B cell (primary cell): ENCODE data around the gene BCAR1. TPM values are rescaled to one million over a fixed set of nuclear protein-coding genes. Genes with fewer than 3 reads are reported as not detected.

Source experiments
- ATAC-seq: fragments of 200-7000 bp; cut with Tn5 transposase; one replicate; pipeline ENCODE4 v1.10.0; 2021; ENCODE audit warnings: low read depth, mild to moderate bottlenecking, moderate number of reproducible peaks, moderate library complexity
- CTCF ChIA-PET: fragments of 350-600 bp; sonication (Branson Sonifier 250); formaldehyde crosslinking; loops from one replicate; lab custom pipeline; 2021; ENCODE audit warnings: antibody characterized with exemption, inconsistent platforms; lab: Charles Lee
- POLR2A ChIA-PET: fragments of 350-600 bp; sonication (Branson Sonifier 250); formaldehyde crosslinking; loops from one replicate; lab custom pipeline; 2021; ENCODE audit warnings: antibody characterized with exemption; lab: Charles Lee
- DNase-seq: peaks from one replicate; pipeline ENCODE4 v3.0.0; 2013
- H2AFZ ChIP-seq: 2 replicates; pipeline ENCODE4 v1.6.1; 2012; ENCODE audit warnings: mild to moderate bottlenecking, low read depth, low read length; ENCODE audit not compliant: insufficient read depth, poor library complexity, severe bottlenecking
- H3K27ac ChIP-seq, 2 donors: 1 replicate in 1 of 2; 2 replicates in 1 of 2; pipeline ENCODE4 v1.5.1; 2012 to 2013; ENCODE audit warnings: low read length in 2 of 2, mild to moderate bottlenecking in 2 of 2, moderate library complexity in 1 of 2
- H3K27me3 ChIP-seq, 4 experiments: fragments of 200-600 bp in 1 of 4; sonication (generic) in 1 of 4; replicated peaks in 1 of 4; 1 replicate in 2 of 4; 2 replicates in 2 of 4; pipeline versions ENCODE4 v1.6.1 to v1.7.0; 2013 to 2016; ENCODE audit warnings: low read length in 3 of 4, mild to moderate bottlenecking in 2 of 4, mixed read lengths in 1 of 4, moderate library complexity in 1 of 4; ENCODE audit not compliant: insufficient read depth in 4 of 4, control insufficient read depth in 3 of 4; ENCODE audit errors: control extremely low read depth in 1 of 4
- H3K36me3 ChIP-seq, 2 experiments: replicated peaks in 1 of 2; 1 replicate in 1 of 2; 2 replicates in 1 of 2; pipeline versions ENCODE4 v1.6.1 to v1.7.1; 2013; ENCODE audit warnings: low read length in 1 of 2; ENCODE audit not compliant: insufficient read depth in 2 of 2, control insufficient read depth in 1 of 2; ENCODE audit errors: control extremely low read depth in 1 of 2, extremely low read depth in 1 of 2
- H3K4me1 ChIP-seq, 2 donors: fragments of 200-600 bp in 1 of 2; sonication (generic) in 1 of 2; 1 replicate in 1 of 2; 2 replicates in 1 of 2; pipeline versions ENCODE4 v1.5.1 to v1.6.1; 2013 to 2017; ENCODE audit warnings: low read length in 2 of 2; ENCODE audit not compliant: control insufficient read depth in 2 of 2, insufficient read depth in 2 of 2
- H3K4me2 ChIP-seq: replicated peaks from 2 replicates; pipeline ENCODE3; 2012; ENCODE audit warnings: mild to moderate bottlenecking, low read depth, low read length; ENCODE audit not compliant: poor library complexity, severe bottlenecking
- H3K4me3 ChIP-seq, 5 experiments: fragments of 200-600 bp in 1 of 5; sonication (generic) in 1 of 5; 1 replicate in 3 of 5; 2 replicates in 2 of 5; pipeline versions ENCODE4 v1.5.1 to v1.7.0; 2011 to 2016; ENCODE audit warnings: low read length in 4 of 5, mild to moderate bottlenecking in 4 of 5, low read depth in 2 of 5, control low read depth in 1 of 5, moderate library complexity in 1 of 5; ENCODE audit not compliant: insufficient read depth in 1 of 5; ENCODE audit errors: control extremely low read depth in 1 of 5, extremely low read depth in 1 of 5
- H3K79me2 ChIP-seq: fragments of 200-600 bp; sonication (generic); one replicate; pipeline ENCODE4 v1.6.0; 2016; ENCODE audit warnings: low read length; ENCODE audit not compliant: control insufficient read depth, insufficient read depth
- H3K9ac ChIP-seq: fragments of 200-600 bp; sonication (generic); 2 replicates; pipeline ENCODE4 v1.6.1; 2017; ENCODE audit warnings: mild to moderate bottlenecking, low read length, moderate library complexity
- H3K9me3 ChIP-seq, 3 donors: one replicate each; pipeline versions ENCODE4 v1.6.1 to v1.7.1; 2013; ENCODE audit warnings: low read length in 2 of 3; ENCODE audit not compliant: control insufficient read depth in 2 of 3, insufficient read depth in 1 of 3; ENCODE audit errors: control extremely low read depth in 1 of 3
- H4K20me1 ChIP-seq: 2 replicates; pipeline ENCODE4 v1.6.0; 2012; ENCODE audit warnings: mild to moderate bottlenecking, low read length; ENCODE audit not compliant: insufficient read depth, control insufficient read depth, poor library complexity, severe bottlenecking
- H3K27ac Mint-ChIP-seq: one replicate; pipeline ENCODE4 v1.8.0; 2021; ENCODE audit warnings: mixed read lengths
- H3K27me3 Mint-ChIP-seq: one replicate; pipeline ENCODE4 v1.8.0; 2021; ENCODE audit warnings: mixed read lengths
- H3K4me1 Mint-ChIP-seq: one replicate; pipeline ENCODE4 v1.8.0; 2021; ENCODE audit warnings: mixed read lengths
- H3K4me3 Mint-ChIP-seq: one replicate; pipeline ENCODE4 v1.8.0; 2021; ENCODE audit warnings: mixed read lengths
- H3K9me3 Mint-ChIP-seq: one replicate; pipeline ENCODE4 v1.8.0; 2022; ENCODE audit warnings: mixed read lengths; ENCODE audit not compliant: insufficient read depth
- EZH2 ChIP-seq: IDR thresholded peaks from 2 replicates; pipeline ENCODE4 v1.6.1; 2012; ENCODE audit warnings: borderline replicate concordance, low read depth, mild to moderate bottlenecking, moderate library complexity, low read length; ENCODE audit not compliant: insufficient read depth, poor library complexity, severe bottlenecking
- WGBS: methylation state at CpG from one replicate; pipeline ENCODE4 v1.1.5; 2013; ENCODE audit warnings: missing lambda C conversion rate; ENCODE audit not compliant: insufficient coverage; 5-methylcytosine and 5-hydroxymethylcytosine counted together
- intact Hi-C: fragments of 100-400 bp; cut with micrococcal nuclease; formaldehyde crosslinking; loops from one replicate; pipeline ENCODE4 v1.10.0; 2022
- polyA plus RNA-seq: library from polyadenylated mRNA; depleted of rRNA; stranded (reverse); fragments of >200 nt; gene quantifications from 2 replicates; pipeline ENCODE4 v1.2.3, GENCODE V29; 2012
- total RNA-seq, 2 donors: library from RNA; stranded (reverse); fragments of 120-200 nt in 1 of 2; gene quantifications; 1 replicate in 1 of 2; 2 replicates in 1 of 2; pipeline versions ENCODE4 v1.2.3 to v1.2.4, GENCODE V29; 2013 to 2022
- TF ChIP-seq, protein P1 (sequence below): fragments of 200-600 bp; IDR thresholded peaks from one replicate; pipeline ENCODE4 v1.8.0; 2022; ENCODE audit warnings: antibody characterized with exemption, mild to moderate bottlenecking

The BCAR1 gene
- total and polyA plus RNA-seq, 2 donors (not counting 1 experiment from before 2014, with no cell fraction given): not detected

DNA sequence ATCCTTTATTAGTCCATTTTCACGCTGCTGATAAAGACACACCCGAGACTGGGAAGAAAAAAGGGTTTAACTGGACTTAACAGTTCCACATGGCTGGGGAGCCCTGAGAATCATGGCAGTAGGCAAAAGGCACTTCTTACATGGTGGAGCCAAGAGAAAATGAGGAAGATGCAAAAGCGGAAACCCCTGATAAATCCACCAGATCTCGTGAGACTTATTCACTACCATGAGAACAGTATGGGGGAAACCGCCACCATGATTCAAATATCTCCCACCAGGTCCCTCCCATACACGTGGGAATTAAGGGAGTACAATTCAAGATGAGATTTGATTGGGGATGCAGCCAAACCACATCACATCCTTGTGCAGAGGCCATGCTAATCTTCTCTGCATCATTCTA lies 35.0 kb upstream of the BCAR1 start:
- no peaks in the 10 kb centered on the region for H3K27me3 Mint-ChIP-seq
- Histone ChIP-seq H3K4me3 (no peak overlapping the region), H4K20me1 (no peaks in the 10 kb centered on the region), H3K79me2 (no peaks in the 10 kb centered on the region), H3K27me3 (peaks cover 0 to 9% (median 0%) of the 10 kb centered on the region in 4 experiments), H3K36me3 (peaks cover 0 to 4% of the 10 kb centered on the region in 2 experiments), H2AFZ (no peak overlapping the region), H3K9ac (no peak overlapping the region), H3K4me1 (no peaks in the 10 kb centered on the region), H3K4me2 (no peak overlapping the region), H3K9me3 (peaks cover 0 to 6% (median 0%) of the 10 kb centered on the region in 3 donors), H3K27ac (no peak overlapping the region)
- TF ChIP-seq EZH2: no peak
- TF ChIP-seq, protein P1, sequence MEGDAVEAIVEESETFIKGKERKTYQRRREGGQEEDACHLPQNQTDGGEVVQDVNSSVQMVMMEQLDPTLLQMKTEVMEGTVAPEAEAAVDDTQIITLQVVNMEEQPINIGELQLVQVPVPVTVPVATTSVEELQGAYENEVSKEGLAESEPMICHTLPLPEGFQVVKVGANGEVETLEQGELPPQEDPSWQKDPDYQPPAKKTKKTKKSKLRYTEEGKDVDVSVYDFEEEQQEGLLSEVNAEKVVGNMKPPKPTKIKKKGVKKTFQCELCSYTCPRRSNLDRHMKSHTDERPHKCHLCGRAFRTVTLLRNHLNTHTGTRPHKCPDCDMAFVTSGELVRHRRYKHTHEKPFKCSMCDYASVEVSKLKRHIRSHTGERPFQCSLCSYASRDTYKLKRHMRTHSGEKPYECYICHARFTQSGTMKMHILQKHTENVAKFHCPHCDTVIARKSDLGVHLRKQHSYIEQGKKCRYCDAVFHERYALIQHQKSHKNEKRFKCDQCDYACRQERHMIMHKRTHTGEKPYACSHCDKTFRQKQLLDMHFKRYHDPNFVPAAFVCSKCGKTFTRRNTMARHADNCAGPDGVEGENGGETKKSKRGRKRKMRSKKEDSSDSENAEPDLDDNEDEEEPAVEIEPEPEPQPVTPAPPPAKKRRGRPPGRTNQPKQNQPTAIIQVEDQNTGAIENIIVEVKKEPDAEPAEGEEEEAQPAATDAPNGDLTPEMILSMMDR: no peak
- intact Hi-C loops: no loop called here
- no peaks in the 10 kb centered on the region for H3K4me1 Mint-ChIP-seq
- no peak overlapping the region for H3K27ac Mint-ChIP-seq
- no peaks in the 10 kb centered on the region for H3K9me3 Mint-ChIP-seq
- CTCF ChIA-PET: no interaction called here
- ATAC-seq (no peak), DNase-seq (no peak)
- 100% methylated on average over 2 of the region's 6 CpGs for WGBS
- no peak overlapping the region for H3K4me3 Mint-ChIP-seq
- POLR2A ChIA-PET: no interaction called here

DNA sequence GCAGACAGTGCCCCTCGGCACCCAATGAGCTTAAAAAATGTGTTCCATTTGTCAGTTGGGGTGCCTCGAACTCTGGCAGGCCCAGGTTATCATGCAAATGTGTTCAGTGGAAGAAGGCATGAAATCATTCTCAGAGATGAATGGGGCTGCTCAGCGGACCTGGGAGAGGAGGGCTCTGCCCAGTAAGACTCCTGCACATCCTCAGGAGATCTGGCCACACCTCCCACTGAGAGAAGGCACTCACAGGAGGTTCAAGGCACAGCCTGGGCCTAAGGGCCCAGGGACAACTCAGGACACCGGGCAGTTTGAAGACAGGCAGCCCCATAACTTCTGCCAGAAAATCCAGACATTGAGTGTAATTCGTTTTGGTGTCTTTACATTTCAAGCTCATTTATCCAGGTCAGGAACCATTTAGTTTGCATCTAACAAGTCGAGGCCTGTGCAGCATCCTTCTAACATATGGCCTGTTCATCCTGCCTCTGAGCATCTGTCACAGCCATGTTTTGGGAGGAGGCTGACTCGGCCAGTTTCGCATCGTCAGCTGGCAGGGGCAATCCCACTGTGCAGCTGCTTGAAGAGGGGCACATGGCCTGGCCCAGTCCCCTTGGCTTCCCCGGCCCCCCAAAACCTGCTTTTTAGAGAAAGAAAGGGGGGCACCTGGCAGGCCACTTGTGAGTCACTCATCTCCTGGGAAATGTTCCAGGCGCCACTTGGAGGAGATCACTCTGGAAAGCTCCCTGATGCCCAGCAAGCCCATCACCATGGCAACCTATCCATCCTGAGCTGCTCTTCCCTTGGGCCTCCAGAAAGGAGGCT lies 31.2 kb upstream of the BCAR1 start:
- Mint-ChIP-seq H3K9me3 (no peaks in the 10 kb centered on the region), H3K4me3 (no peak overlapping the region), H3K27me3 (no peaks in the 10 kb centered on the region), H3K4me1 (no peaks in the 10 kb centered on the region), H3K27ac (no peak overlapping the region)
- ATAC-seq: no peak
- intact Hi-C loops: no loop called here
- no peak overlapping the region for H2AFZ ChIP-seq
- WGBS: 92% methylated on average over 10 of the region's 11 CpGs
- TF ChIP-seq EZH2: no peak
- TF ChIP-seq, protein P1: no peak
- H3K36me3 ChIP-seq: no peaks in the 10 kb centered on the region
- no peak overlapping the region for H3K9ac ChIP-seq
- no peaks in the 10 kb centered on the region for H3K79me2 ChIP-seq
- POLR2A ChIA-PET: no interaction called here
- H3K4me2 ChIP-seq: no peak overlapping the region
- CTCF ChIA-PET: interaction anchor here (1.0 kb wide), 1 partner anchor 84 kb away, joined by 3 read pairs; no protein-coding TSS in a partner anchor
- no peak overlapping the region for H3K27ac ChIP-seq
- H3K4me3 ChIP-seq: no peak overlapping the region
- peaks cover 0 to 3% (median 0%) of the 10 kb centered on the region in 3 donors for H3K9me3 ChIP-seq
- no peak for DNase-seq
- H3K27me3 ChIP-seq: peaks cover 0 to 8% (median 0%) of the 10 kb centered on the region in 4 experiments
- H4K20me1 ChIP-seq: no peaks in the 10 kb centered on the region
- H3K4me1 ChIP-seq: no peaks in the 10 kb centered on the region
